Activated naive CD4-positive, alpha-beta T cell (primary cell): ENCODE data around the gene DICER1.

Experiments
- DNase-seq, 4 experiments: peaks; one replicate each; lab custom pipeline; 2025; lab: John Stamatoyannopoulos, UW

Gene DICER1

GRCh38 chr14:95059126-95059525, 98.2 kb downstream of the DICER1 start:
- DNase-seq = no peak

DNA sequence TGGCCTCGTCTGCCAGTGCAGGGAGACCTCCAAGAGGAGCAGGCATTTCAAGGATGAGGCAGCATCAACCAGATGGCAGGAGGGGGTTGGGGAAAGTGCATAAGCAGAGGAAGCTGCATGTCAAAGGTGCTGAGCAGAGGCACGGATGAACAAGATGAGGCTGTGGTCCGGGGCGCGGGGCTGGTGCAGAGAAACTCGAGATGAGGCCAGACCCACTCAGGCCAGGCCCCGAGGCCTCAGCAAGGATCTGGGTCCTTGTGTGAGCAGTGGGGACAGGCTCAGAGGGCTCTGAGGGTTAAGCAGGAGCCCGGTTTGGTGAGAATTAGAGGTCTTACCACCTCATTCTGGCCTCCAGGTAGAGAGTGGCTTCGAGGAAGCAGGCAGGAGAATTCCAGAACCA, 98.8 kb downstream of the DICER1 start:
- no peak for DNase-seq

- no peak for DNase-seq
These were observed 99.5 kb downstream of the DICER1 start for GRCh38 chr14:95057851-95058250.

GRCh38 chr14:95057147-95057546, 100.2 kb downstream of the DICER1 start:
- no peak for DNase-seq

GRCh38 chr14:95056476-95056875, 100.9 kb downstream of the DICER1 start:
- DNase-seq = no peak

- DNase-seq = no peak
These were observed 102.0 kb downstream of the DICER1 start for GRCh38 chr14:95055318-95055717.

DNA sequence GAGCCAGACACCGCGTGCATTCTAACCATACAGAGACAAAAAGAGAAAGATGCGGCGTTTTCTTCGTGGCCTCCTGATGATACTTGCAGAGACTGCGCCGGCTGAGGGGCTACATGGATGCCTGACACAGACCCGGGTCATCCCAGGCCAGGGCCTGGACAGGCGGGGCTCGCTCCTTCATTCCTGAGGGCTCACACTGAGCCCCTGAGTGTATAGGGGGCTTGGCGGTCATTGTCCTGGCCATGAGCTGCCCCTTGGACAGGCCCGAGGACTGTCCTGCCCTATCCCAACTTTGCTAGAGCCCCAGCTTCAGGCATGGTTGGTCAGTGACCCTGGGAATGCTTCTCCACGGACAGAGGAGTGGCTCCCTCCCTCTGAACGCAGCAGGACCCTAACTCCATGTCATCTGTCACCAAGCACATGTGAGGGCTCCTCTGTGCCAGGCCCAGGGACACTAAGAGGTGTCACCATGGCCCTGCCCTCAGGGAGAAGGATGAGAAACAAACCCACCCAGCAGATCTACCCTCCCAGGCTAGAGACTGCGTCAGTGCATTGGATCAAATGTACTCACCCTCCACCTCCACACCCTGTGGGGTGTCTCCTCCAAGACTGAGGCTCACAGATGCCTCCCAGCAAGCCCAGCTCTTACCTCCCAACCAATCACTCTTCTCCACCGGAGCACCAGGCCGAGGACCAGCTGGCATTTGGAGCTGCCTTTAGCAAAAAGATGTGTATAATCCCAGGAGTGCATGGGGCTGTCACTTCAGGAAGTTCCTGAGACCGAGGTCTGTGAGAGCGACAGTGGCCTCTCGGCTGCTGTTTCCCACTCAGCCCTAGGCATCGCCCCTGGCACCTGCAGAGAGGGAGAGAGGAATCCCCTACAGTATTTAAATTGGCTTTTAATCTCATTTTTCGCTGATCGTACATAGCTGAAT, 102.7 kb downstream of the DICER1 start:
- DNase-seq = no peak

GRCh38 chr14:95052016-95052585, 105.2 kb downstream of the DICER1 start:
- DNase-seq = no peak

GRCh38 chr14:95049952-95050351, 107.4 kb downstream of the DICER1 start:
- DNase-seq = no peak

DNA sequence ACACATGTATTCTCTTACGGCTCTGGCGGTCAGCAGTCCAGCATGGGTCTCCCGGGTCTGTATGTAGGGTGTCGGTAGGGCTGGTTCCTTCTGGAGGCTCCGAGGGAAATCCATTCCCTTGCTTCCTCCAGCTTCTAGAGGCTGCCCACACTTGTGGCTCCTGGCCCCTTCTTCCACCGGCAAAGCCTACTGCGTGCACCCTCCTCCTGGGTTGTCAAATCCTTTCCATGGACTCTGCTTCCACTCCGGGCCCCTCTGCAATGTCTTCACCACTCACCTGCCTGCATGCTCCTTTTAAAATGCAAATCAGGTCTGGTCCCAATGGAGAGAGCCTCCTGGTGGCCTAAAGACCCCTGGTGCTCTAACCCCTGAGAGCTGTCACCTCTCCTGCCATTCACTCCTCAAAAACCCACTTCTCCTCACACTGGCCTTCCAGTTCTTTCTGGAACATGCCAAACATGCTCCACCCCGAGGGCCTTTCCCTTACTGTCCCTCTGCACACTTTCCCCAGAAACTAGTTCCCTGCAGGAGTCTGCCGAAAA, 108.5 kb downstream of the DICER1 start:
- no peak for DNase-seq

- no peak for DNase-seq
These were observed 109.6 kb downstream of the DICER1 start for GRCh38 chr14:95047754-95048153.

DNA sequence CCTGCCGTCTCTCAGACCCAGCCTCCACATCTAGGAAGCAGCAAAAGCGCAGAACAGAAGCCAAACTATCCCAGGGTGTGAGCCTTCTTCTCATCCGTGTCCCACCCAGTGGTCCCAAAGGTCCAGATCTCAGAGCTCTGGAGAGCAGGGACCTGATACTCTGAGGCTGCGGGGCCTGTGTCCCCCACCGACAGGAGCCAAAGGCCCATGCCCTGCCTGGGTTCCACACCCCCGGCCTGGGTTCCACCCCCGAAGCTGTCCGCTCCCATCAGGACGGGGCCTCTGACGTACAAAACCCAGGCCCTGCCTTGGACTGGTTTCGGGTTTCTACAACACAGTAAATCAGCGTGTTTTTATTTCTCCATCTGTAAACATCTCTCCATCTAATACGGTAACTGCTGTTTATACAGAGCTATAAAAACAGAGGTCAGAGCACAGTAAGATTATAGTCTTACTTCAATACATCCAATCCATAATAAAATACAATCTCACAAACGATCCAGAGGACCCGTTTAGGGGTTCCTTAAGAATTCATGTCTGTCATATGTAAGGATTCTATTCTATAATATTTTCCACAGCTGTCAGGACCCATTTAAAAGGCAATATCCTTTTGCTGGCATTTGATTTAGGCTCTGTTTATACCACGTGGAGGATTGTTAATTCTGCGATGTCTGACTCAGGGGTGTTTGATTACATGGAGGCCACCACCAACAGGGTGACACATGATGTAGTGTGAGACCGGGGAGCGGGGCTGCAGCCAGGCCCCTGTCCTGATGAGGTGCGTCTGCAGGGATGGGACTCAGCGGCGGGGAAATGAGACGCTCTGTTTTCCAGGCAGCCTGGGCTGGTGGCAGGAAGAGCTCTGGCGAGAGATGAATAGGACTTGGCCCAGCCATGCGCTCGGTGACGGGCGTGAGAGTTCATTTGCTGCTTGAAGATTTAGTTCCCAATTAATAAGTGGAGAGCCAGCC, 110.3 kb downstream of the DICER1 start:
- no peak for DNase-seq

DNA sequence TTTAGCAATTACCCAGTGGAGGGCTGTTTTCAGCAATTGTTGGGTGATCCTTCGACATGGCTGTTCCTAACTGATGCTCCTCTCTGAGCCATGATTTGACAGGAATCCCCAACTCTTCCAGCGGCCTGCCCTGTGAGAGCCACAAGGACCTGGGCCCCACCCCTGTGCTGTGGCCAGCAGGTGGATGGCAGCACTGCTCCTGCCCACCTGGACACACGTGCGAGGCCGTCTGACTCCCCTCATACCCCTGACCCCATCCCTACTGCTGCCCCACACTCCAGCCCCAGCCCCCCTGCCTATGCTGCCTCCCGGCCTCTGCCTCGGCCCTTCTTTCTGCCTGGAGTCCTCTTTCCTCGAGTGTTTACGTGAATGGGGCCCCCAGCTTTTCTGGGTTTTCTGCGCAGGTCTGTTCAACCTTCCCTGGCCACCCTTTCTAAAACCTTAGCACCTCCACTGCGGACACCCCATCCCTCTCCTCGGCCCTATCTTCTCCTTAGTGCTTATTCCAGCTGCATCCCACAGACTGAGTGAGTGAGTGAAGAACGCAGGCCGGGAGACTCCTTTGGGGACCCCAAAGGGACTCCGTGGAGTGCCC, 111.4 kb downstream of the DICER1 start:
- DNase-seq = no peak

DNA sequence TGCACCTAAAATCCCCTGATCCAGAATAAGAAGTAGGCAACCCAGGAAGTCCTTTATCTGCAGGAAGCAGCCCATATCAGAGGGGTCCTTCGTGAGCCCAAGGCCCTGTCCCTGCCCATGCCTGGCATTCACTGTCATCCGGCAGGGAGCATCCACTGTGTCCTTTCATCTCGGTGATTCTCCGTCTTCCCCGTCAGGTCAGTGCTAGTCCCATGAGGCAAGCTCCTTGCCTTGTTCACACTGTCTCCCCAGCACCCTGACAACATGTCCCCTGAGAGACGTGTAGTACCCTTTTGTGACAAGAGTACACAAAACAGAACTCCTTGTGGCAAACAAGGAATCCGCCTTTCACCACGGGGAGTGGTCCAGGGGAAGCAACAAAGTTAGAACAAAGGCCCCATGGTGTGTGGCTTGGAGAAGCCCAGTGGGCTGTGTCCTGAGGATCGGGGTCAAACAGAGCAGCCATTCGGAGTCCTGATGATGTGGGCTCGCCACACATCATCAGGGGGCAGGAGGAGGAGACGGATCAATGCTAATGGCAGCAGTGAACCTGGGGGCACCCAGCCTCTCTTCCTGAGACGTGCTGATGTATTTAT, 112.1 kb downstream of the DICER1 start:
- no peak for DNase-seq

DNA sequence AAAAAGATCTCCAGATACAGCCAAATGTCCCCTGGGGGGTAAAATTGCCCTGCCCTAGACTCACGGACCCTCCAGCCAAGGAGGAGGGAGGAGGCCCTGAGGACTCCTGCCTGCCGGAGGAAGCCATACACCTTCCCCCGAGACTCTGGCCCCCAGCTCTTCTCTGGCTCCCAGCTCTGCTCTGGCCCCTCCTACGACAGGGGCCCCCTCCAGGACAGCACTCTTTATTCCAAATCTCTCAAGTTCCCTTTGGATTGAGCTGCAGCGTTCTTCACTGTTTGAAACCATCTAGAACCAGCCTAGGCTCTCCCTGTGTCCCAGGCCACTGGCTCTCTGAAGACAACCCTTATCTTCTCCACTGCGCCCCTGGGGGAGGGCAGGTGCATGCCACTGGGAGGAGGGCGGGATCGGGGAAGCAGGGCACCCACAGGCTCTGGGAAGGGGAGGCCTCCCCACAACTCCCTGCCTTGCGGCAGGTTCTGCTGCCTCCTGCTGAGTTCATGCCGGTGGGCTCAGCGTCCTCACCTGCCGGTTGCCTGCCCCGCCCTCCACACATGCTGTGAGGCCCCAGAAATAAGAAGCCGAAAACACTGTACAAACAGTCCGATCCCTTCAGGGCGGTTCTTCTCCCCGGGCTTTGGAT, 112.7 kb downstream of the DICER1 start:
- DNase-seq = no peak

- no peak for DNase-seq
These were observed 113.4 kb downstream of the DICER1 start for GRCh38 chr14:95043732-95044462.

- no peak for DNase-seq
These were observed 114.0 kb downstream of the DICER1 start for GRCh38 chr14:95043314-95043713.

DNA sequence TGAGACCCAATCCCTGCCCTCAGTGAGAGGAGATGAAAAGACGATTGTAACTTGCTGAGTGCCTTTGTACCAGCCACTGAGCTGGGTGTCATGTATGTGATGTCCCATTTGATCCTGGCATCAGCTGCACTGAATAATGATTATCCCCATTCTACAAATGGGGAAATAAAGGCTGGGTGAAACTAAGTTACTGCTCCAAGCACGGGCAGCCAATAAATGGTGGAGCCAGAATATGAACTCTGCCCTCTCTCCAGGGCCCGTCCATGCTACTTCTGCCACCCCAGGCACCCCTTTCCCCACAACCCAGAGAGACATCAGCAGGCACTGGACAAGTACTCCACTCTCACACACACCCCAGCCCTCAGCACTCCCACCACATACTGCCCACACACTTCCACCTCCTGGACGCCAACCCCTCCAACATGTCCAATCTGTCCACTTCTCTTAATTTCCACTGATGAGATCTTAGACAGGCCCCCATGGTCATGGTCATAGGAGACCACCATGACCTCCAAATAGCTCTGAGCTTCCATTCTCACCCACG, 115.8 kb downstream of the DICER1 start:
- no peak for DNase-seq

DNA sequence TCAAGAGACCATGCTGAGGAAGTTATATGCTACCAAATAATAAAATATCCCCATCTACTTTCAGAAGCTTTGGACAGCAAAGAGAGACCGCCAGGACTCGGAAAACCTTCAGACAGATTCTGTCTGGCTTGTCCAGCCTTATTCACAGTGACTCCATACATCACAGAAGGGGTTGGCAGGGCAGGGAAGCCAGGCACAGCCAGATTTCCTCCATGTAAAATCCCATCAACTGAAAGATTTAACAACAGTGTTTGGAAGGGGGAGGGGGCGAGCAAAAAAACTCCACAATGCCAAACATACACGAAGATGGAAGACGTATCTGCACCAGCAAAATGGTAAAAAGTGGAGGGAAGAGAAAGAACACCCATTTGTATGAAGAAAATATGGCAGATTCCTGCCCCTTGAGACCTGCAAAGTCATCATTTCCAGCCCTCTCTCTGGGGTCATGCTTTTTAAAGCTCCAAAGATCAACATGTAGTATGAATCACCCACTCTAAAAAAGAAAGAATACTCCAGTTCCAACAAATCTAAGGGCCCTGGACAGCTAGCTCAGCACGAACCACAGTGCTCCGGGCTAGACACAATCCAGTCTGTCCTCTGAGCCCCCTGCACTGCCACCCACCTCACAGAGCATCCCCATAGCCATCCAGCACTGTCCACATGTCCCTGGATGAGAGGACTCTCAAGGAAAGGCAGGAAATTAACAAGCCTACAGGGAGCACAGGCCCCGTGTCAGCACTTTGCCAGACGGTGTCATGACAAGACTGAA, 116.4 kb downstream of the DICER1 start:
- DNase-seq = no peak
